AG04449 (cell line): ENCODE results near the gene GUCY2C.

Experiments used
- CTCF ChIA-PET: fragments of 350-600 bp; formaldehyde crosslinking; extraction: SDS; loops from one replicate; lab custom pipeline; 2021; ENCODE audit warnings: antibody characterized with exemption; lab: Yijun Ruan, JAX
- POLR2A ChIA-PET: fragments of 400-600, 350-600 bp; formaldehyde crosslinking; extraction: SDS; loops from one replicate; lab custom pipeline; 2020; ENCODE audit warnings: antibody characterized with exemption, inconsistent platforms; lab: Yijun Ruan, JAX
- DNase-seq: peaks from one replicate; pipeline ENCODE4 v3.0.0-alpha.2; 2010; ENCODE audit warnings: low read depth, low spot score
- H3K4me3 ChIP-seq: 2 replicates; pipeline ENCODE4 v1.5.1; 2011; ENCODE audit warnings: low read depth, mild to moderate bottlenecking, control low read depth, low read length
- TF ChIP-seq, protein P1 (sequence below): IDR thresholded peaks from one replicate; pipeline ENCODE4 v1.5.1; 2011; ENCODE audit warnings: mild to moderate bottlenecking, moderate library complexity, low read length, control low read depth, inconsistent platforms; ENCODE audit not compliant: insufficient read depth; ENCODE audit errors: missing control alignments

Gene GUCY2C

DNA sequence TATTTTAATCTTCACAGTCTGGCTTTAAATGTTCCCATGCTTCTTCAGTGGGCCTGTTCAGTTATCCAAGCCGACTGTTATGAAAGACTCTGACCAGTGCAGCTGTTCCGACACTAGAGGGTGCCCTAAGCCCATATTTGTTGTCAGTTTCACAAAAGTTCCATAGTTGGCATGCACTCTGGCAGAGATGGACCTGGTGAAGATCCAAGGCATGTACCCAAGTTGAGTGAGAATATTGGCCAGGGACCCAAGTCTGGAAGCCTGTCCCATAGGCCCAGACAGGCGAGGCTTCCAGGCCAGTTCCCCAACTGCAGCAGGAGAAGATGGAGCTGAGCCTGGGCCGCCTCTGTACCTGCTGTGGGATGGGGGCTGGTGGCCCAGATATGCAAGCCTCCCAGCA lies 27.4 kb upstream of the GUCY2C start:
- POLR2A ChIA-PET: no interaction called here
- CTCF ChIA-PET: interaction anchor here (0.8 to 2.9 kb wide), 9 partner anchors 9 to 498 kb away, joined by 3 to 19 read pairs (median 4); partner anchors contain the start of gene RERG
- TF ChIP-seq, protein P1, sequence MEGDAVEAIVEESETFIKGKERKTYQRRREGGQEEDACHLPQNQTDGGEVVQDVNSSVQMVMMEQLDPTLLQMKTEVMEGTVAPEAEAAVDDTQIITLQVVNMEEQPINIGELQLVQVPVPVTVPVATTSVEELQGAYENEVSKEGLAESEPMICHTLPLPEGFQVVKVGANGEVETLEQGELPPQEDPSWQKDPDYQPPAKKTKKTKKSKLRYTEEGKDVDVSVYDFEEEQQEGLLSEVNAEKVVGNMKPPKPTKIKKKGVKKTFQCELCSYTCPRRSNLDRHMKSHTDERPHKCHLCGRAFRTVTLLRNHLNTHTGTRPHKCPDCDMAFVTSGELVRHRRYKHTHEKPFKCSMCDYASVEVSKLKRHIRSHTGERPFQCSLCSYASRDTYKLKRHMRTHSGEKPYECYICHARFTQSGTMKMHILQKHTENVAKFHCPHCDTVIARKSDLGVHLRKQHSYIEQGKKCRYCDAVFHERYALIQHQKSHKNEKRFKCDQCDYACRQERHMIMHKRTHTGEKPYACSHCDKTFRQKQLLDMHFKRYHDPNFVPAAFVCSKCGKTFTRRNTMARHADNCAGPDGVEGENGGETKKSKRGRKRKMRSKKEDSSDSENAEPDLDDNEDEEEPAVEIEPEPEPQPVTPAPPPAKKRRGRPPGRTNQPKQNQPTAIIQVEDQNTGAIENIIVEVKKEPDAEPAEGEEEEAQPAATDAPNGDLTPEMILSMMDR: peak; percentile 63
- DNase-seq: no peak
- no peak overlapping the region for H3K4me3 ChIP-seq

DNA sequence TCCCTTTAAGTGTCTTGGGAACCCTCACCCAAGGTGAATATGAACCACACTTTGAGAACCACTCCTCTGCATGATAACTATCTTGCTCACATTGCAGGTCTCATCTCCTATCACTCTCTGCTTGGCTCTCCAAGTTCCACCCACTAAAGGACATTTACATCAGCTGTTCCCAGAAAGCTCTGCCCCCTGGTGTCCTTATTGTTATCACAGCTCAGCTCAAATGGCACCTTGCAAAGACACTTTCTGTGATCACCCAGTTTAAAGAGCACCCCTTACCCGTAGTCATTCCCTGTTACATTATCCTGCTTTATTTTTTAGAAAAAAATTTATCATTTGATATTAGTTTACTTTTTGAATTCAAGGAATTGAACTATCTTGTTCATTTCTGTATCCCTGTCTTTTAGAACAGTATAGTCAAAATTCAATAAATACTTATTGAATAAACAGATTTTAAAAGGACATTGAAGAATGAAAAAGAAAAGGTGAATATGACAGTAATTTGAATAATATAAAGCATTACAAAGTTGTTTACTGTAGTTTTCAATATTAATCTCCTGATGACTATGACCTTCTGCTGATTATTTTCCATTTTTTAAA lies 20.5 kb upstream of the GUCY2C start:
- no peak for DNase-seq
- CTCF ChIA-PET: interaction anchor here (1.1 to 1.8 kb wide), 4 partner anchors 87 to 478 kb away, joined by 3 to 25 read pairs (median 6); partner anchors contain the start of gene ATF7IP
- POLR2A ChIA-PET: no interaction called here
- TF ChIP-seq, protein P1: peak; percentile 64
- H3K4me3 ChIP-seq: no peak overlapping the region

DNA sequence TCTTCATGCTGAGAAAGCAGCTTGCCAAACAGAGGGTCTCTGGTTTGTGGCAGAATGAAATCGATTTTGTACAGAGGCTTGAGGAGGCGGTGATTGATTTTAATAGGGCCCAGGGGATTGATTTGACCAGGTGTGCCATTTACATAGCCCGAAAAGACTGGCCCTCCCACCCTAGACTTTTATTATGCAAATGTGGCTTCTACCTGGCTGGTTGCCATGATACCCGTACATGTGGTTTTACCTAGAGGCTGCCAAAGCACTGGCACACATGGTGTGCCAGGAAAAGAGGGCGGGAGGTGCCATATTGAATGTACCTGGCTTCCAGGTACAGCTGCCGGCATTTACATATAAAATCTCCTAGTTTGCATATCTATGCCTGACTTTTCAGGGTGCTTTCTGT lies 18.0 kb upstream of the GUCY2C start:
- TF ChIP-seq, protein P1: no peak
- no peak for DNase-seq
- CTCF ChIA-PET: interaction anchor here (2.0 kb wide), 1 partner anchor 476 kb away, joined by 10 read pairs; no protein-coding TSS in a partner anchor
- POLR2A ChIA-PET: no interaction called here
- H3K4me3 ChIP-seq: no peak overlapping the region

DNA sequence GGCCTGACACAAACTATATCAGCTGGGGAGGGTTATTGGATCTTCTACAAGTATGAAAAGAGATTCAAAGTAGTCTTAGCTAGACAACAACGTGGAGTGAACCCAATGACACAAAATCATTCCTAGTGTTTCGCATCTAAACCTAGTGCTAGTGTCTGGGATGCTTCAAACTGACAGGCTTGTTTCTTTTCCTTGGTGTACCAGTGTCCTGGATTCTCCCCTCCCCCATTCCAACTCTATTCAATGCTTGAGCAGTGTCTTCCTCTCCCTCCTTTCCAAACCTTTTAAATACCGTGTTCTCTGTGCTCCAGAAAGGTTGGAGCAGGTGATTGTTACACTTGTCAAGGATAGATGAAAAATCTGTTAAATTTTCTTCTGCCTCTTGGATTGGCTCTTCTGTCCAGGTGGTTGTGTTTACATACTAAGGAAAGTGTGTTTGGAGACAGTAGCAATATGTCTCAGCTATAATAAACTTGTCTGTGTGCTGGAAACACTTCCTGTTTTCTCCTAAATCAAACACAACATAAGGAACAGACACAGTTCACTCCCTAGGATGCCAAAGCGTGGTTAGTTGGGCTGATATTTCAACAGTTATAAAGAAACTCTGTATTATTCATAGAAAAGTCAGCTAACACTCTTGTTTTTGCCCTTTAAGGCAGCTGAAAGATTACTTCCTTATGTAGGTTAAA lies 14.4 kb upstream of the GUCY2C start:
- no peak for DNase-seq
- POLR2A ChIA-PET: no interaction called here
- no peak overlapping the region for H3K4me3 ChIP-seq
- CTCF ChIA-PET: no interaction called here
- TF ChIP-seq, protein P1: no peak

DNA sequence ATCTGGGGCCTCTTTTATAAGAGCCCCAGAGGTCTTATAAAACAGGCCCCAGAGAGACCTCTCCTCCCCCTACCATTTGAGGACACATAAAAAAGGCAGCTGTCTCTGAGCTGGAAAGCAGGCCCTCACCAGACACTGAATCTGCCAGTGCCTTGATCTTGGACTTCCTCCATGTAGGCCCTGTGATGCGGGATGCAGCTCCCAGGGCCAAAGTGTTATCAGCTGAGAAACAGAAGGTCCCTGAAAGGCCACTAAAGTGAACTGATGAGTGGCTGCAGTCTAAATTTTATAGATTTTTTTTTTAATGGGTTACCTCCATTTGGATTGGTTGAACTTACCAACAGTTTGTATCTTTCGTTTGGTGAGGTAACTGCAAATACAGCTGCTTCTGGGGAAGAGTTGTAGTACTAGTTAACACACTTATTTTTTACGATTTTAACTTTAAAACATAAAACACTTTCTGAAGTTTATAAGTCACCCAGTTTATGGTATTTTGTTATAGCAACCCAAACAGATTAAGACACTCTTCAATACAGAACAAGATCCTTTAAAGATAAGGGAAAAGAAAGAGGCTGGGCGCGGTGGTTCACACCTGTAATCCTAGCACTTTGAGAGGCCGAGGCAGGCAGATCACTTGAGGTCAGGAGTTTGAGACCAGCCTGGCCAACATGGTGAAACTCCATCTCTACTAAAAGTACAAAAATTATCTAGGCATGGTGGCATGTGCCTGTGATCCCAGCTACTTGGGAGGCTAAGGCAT lies 5.6 kb upstream of the GUCY2C start:
- POLR2A ChIA-PET: no interaction called here
- no peak overlapping the region for H3K4me3 ChIP-seq
- CTCF ChIA-PET: interaction anchor here (1.0 kb wide), 1 partner anchor 16 kb away, joined by 3 read pairs; no protein-coding TSS in a partner anchor
- DNase-seq: no peak
- TF ChIP-seq, protein P1: no peak

DNA sequence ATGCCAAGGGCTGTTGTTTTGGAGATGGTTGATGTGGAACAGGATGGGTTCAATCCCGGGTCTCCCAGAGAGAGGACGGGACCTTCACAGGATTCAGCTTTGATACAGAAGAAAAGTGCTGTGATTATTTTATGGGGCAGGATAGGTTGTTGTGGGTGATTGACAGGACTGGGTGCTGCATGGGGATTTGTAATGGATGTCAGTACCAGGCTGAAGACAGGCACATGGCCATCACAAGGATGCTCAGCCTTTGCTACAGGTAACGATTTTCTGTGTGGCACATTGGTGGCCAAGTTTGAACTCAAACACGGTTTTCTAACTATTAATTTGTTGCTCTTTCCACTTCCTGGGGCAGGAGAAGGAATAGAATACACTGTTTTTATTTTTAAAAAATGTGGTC lies 4.5 kb upstream of the GUCY2C start:
- CTCF ChIA-PET: no interaction called here
- POLR2A ChIA-PET: no interaction called here

More for the DNA sequence above, 4.5 kb upstream of the GUCY2C start:
- TF ChIP-seq, protein P1: no peak
- DNase-seq: no peak
- H3K4me3 ChIP-seq: no peak overlapping the region
